Colonic mucosa (tissue), 4 donors: Measurements from ENCODE around the gene PIEZO1. TPM values are rescaled to one million over a fixed set of nuclear protein-coding genes. Genes with fewer than 3 reads are reported as not detected.

ENCODE experiments used
- DNase-seq: peaks from one replicate; pipeline ENCODE4 v3.0.0-alpha.2; 2020
- H3K27ac ChIP-seq: fragments of 200-600 bp; one replicate; pipeline ENCODE4 v1.8.0; 2021
- H3K27me3 ChIP-seq: fragments of 200-600 bp; one replicate; pipeline ENCODE4 v1.8.0; 2021
- H3K36me3 ChIP-seq: fragments of 200-600 bp; one replicate; pipeline ENCODE4 v1.8.0; 2021
- H3K4me1 ChIP-seq: fragments of 200-600 bp; one replicate; pipeline ENCODE4 v1.8.0; 2021; ENCODE audit warnings: mild to moderate bottlenecking
- H3K4me3 ChIP-seq: fragments of 200-600 bp; one replicate; pipeline ENCODE4 v1.8.0; 2021
- H3K9ac ChIP-seq, 2 donors: one replicate each; pipeline ENCODE4 v1.7.0; 2013; ENCODE audit warnings: control low read depth in 2 of 2, low read depth in 2 of 2, low read length in 2 of 2
- H3K9me3 ChIP-seq: fragments of 200-600 bp; one replicate; pipeline ENCODE4 v1.8.0; 2021
- intact Hi-C: fragments of 100-400 bp; cut with DNase I; formaldehyde crosslinking; loops from one replicate; pipeline ENCODE4 v1.14.1; 2022
- total RNA-seq, 2 donors: library from RNA; stranded (reverse); fragmentation: NEBNext Ultra II Directional in 1 of 2; extraction: Animal tissue kit (Norgen Biotek cat#: 25700) in 1 of 2; gene quantifications; one replicate each; pipeline ENCODE4 v1.2.1, GENCODE V29; 2021
- TF ChIP-seq, protein P1 (sequence below): fragments of 200-600 bp; IDR thresholded peaks from one replicate; pipeline ENCODE4 v1.8.0; 2022; ENCODE audit warnings: antibody characterized with exemption, mild to moderate bottlenecking
- donor health status: healthy.
- donor health status: DM: no; HTN: no; CAD: no.
- donor health status: DM: no; HTN: no; CAD: no.

The PIEZO1 gene
- total RNA-seq, 2 donors from 2014 or later: 104 to 118 TPM

DNA sequence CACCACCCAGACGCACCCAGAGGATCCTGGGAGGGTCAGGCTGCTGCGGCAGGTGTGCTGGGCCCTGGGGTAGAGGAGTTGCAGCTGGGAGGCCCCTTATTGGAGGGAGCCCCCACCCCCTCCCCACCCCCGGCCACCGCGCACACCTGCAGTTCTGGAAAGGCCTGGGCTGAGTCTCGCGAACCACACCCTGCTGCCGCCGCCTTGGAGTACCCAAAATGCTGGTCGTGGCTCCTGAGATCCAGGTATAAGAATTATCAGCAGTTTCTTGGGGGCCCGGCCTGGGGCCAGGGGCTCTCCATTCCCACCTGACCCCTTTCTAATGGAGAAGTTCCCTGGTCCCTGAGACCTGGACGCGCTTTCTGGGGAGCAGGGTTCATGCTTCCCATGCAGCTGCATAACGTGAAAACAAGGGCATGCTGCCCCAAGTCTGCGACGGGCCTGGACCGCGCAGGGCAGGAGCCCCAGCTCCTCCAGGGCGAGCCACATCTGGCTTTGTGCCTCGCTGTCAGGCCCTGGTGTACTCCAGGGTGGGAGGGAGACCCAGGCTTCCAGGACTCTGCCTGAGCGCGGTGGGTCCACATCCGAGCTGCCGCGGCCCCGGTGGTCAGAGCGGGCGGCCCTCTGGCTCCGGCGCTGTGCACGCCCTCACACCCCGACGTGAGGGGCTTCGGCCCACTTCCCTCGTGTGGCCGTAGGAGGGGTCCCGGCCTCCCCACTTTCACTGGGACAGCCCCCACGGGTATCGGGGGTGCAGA lies 91.4 kb downstream of the PIEZO1 start:
- H3K9ac ChIP-seq: no peak overlapping the region
- H3K27ac ChIP-seq: no peak overlapping the region
- H3K4me1 ChIP-seq: peaks cover 4% of the 10 kb centered on the region
- DNase-seq: no peak
- TF ChIP-seq, protein P1, sequence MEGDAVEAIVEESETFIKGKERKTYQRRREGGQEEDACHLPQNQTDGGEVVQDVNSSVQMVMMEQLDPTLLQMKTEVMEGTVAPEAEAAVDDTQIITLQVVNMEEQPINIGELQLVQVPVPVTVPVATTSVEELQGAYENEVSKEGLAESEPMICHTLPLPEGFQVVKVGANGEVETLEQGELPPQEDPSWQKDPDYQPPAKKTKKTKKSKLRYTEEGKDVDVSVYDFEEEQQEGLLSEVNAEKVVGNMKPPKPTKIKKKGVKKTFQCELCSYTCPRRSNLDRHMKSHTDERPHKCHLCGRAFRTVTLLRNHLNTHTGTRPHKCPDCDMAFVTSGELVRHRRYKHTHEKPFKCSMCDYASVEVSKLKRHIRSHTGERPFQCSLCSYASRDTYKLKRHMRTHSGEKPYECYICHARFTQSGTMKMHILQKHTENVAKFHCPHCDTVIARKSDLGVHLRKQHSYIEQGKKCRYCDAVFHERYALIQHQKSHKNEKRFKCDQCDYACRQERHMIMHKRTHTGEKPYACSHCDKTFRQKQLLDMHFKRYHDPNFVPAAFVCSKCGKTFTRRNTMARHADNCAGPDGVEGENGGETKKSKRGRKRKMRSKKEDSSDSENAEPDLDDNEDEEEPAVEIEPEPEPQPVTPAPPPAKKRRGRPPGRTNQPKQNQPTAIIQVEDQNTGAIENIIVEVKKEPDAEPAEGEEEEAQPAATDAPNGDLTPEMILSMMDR: no peak
- H3K36me3 ChIP-seq: no peaks in the 10 kb centered on the region
- H3K4me3 ChIP-seq: no peak overlapping the region
- intact Hi-C loops: no loop called here
- no peaks in the 10 kb centered on the region for H3K27me3 ChIP-seq
- no peaks in the 10 kb centered on the region for H3K9me3 ChIP-seq

DNA sequence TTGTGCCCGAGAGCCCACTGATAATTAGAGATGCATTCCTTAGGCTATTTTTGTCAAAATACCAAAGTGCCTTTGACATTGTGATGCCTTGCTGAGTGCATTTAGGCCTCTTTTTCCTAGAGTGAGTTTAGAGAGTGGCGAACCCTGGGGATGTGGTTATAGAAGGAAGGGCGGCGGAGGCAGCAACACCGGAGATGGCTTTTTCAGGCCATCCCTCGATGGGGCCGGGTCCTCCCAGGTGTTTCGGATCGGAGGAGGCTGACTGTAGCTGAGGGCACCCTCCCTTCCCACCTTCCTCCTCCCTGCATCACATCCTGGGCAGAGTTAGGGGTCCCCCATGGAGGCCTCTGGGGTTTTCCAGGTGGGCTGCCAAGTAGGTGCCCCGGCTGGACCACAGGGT lies 92.2 kb downstream of the PIEZO1 start:
- intact Hi-C loops: no loop called here
- TF ChIP-seq, protein P1: no peak
- Histone ChIP-seq H3K36me3 (no peaks in the 10 kb centered on the region), H3K9me3 (no peaks in the 10 kb centered on the region), H3K4me1 (peaks cover 5% of the 10 kb centered on the region), H3K27ac (no peak overlapping the region), H3K27me3 (no peaks in the 10 kb centered on the region), H3K9ac (peak overlapping the region in 1 of 2 donors; percentile 24), H3K4me3 (no peak overlapping the region)
- no peak for DNase-seq

DNA sequence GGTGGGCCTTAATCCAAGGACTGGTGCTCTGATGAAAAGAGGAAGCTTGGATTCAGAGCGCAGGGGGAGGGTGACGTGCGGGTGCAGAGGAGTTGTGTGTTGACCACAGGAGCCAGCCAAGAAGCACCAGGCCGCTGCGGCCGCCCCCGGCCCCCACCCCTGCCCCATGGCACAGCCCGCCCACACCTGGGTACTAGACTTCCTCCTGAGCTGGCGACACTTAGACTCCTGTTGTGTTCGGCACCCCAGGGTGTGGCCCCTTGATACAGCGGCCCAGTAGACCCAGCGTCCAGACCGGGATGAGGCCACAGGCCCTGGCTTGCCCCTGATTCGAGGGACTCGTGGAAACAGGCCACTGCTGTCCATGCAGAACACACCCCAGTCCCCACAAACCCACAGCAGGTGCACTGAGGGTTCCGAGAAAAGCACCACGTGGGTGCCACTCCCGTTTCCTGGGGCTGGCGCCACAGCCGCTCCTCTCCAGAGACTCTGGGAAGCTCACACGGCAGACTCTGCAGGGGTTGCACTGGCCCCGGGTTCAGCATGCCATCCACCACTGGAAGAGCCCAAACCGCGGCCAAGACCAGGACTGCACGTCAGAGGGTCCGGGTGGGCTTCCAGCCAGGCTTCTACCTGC lies 93.0 kb downstream of the PIEZO1 start:
- Histone ChIP-seq H3K9me3 (no peaks in the 10 kb centered on the region), H3K4me1 (peaks cover 8% of the 10 kb centered on the region), H3K27ac (no peak overlapping the region), H3K36me3 (no peaks in the 10 kb centered on the region), H3K9ac (no peak overlapping the region), H3K27me3 (no peaks in the 10 kb centered on the region), H3K4me3 (no peak overlapping the region)
- DNase-seq: no peak
- intact Hi-C loops: no loop called here
- TF ChIP-seq, protein P1: no peak

DNA sequence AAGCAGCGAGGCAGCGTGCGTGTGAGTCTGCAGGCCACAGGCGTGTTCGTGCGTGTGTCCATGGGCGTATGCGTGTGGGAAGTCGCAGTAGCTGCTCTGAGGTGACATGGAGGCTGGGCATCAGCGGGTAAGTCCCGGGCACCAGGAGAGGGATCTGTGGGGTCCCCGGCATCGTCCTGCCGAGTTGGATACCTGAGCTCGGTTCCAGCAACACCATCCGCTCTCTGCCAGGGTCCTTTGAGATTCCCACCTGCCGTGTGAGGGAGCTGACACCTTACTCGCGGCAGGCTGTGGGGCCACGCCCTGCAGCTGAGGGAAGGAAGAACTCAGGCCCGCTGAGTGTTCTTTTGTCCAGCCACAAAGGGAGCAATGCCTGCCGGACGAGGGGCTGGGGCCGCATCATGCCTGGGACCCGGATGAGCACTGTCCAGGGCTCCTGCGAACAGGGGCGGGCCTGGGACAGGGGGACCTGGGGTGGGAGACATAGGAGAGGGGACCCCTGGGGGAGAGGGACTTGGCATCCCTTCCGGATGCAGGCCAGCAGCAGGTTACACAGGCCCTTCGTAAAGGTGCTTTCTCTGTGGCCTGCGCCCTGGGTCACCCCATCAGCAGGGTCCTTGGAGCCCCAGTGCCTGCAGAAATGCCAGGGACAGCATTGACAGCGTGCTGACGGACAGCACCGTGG lies 93.7 kb downstream of the PIEZO1 start:
- no peak for DNase-seq
- H3K4me3 ChIP-seq: no peak overlapping the region
- H3K36me3 ChIP-seq: no peaks in the 10 kb centered on the region
- peaks cover 14% of the 10 kb centered on the region for H3K4me1 ChIP-seq
- intact Hi-C loops: no loop called here
- H3K9ac ChIP-seq: no peak overlapping the region
- TF ChIP-seq, protein P1: no peak
- no peak overlapping the region for H3K27ac ChIP-seq
- H3K9me3 ChIP-seq: no peaks in the 10 kb centered on the region
- no peaks in the 10 kb centered on the region for H3K27me3 ChIP-seq

DNA sequence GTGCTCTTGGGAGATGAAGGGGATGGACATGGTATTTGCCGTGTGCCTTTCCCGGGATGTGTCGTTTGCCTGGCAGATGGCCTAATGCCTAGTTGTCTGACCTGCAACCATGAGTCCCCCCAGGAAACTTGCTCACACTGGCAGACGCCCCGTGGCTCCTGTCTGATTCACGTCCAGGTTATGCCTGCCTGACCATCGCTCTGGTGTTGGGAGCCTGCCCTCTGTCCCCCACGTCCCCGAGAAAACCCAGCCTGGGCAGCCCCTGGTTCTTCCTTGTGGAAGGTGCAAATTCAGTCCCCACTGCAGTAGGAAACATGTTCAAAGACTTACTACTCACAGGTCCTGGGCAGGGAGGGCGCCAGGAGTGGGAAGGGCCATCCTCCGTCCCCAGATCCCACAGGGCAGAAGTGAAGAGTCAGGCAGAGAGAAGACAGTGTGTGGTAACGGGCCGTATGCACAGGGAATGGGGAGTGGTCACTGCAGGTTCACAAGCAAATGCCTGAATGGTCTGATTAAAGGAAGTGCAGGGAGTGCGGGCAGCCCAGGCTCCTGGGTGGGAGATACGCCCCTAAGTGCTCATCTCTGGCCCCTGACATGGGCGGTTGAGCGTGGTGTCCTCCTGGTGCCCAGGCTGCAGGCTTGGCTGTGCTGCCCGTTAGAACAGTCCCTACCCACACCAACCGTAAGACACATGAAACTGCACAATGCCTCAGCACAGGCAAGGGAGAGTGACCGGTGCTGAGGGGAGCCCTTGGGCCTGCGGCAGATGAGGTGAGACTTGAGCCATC lies 94.5 kb downstream of the PIEZO1 start:
- no peaks in the 10 kb centered on the region for H3K36me3 ChIP-seq
- TF ChIP-seq, protein P1: no peak
- peaks cover 14% of the 10 kb centered on the region for H3K4me1 ChIP-seq
- H3K9ac ChIP-seq: no peak overlapping the region
- peaks cover 2% of the 10 kb centered on the region for H3K27me3 ChIP-seq
- H3K27ac ChIP-seq: no peak overlapping the region
- DNase-seq: no peak
- no peaks in the 10 kb centered on the region for H3K9me3 ChIP-seq
- no peak overlapping the region for H3K4me3 ChIP-seq
- intact Hi-C loops: no loop called here
